PC-9 (cell line): ENCODE results near the gene BCAR3. TPM values are rescaled to one million over a fixed set of nuclear protein-coding genes. Genes with fewer than 3 reads are reported as not detected.

Source experiments
- BruUV-seq: library from RNA; stranded (reverse); fragments of 400-500 nt; replicated peaks from 2 replicates; lab custom pipeline; 2021; lab: Mats Ljungman, UMichigan
- CTCF ChIA-PET: fragments of 300-600 bp; sonication (Branson Sonifier 250); formaldehyde crosslinking; loops from one replicate; lab custom pipeline; 2022; ENCODE audit warnings: antibody characterized with exemption; lab: Charles Lee
- POLR2A ChIA-PET: fragments of 300-600 bp; sonication (Branson Sonifier 250); formaldehyde crosslinking; loops from one replicate; lab custom pipeline; 2022; ENCODE audit warnings: antibody characterized with exemption; ENCODE audit not compliant: unreplicated experiment; lab: Charles Lee
- DNase-seq, 2 experiments: peaks; one replicate each; pipeline versions ENCODE4 v3.0.0 to v3.0.0-alpha.2; 2015 to 2022; ENCODE audit warnings: mixed read lengths in 1 of 2
- H2AFZ ChIP-seq: fragments of 200-600 bp; sonication (generic); 2 replicates; pipeline ENCODE4 v1.8.1; 2017; ENCODE audit warnings: antibody characterized with exemption
- H3F3A ChIP-seq: fragments of 200-600 bp; sonication (generic); 2 replicates; pipeline ENCODE4 v1.8.1; 2017; ENCODE audit warnings: antibody characterized with exemption, mild to moderate bottlenecking, low read depth; ENCODE audit not compliant: insufficient read depth
- H3K27ac ChIP-seq: fragments of 200-600 bp; sonication (generic); 2 replicates; pipeline ENCODE4 v1.6.1; 2016; ENCODE audit warnings: mixed run types
- H3K27me3 ChIP-seq: fragments of 200-600 bp; sonication (generic); 2 replicates; pipeline ENCODE4 v1.6.1; 2016; ENCODE audit warnings: low read depth, mixed run types; ENCODE audit not compliant: insufficient read depth
- H3K36me3 ChIP-seq: fragments of 200-600 bp; sonication (generic); 2 replicates; pipeline ENCODE4 v1.6.1; 2016; ENCODE audit warnings: low read depth, mixed run types
- H3K4me1 ChIP-seq: fragments of 200-600 bp; sonication (generic); replicated peaks from 2 replicates; pipeline ENCODE4 v1.6.1; 2016; ENCODE audit warnings: mixed run types; ENCODE audit not compliant: insufficient read depth
- H3K4me2 ChIP-seq: fragments of 200-600 bp; sonication (generic); 2 replicates; pipeline ENCODE4 v1.6.1; 2017; ENCODE audit warnings: mixed run types
- H3K4me3 ChIP-seq: fragments of 200-600 bp; sonication (generic); 2 replicates; pipeline ENCODE4 v1.6.1; 2016; ENCODE audit warnings: mixed run types
- H3K79me2 ChIP-seq: fragments of 200-600 bp; sonication (generic); 2 replicates; pipeline ENCODE4 v1.6.1; 2017; ENCODE audit warnings: low read depth, mixed run types
- H3K9me2 ChIP-seq: fragments of 200-600 bp; sonication (generic); 2 replicates; pipeline ENCODE4 v1.8.1; 2017; ENCODE audit warnings: mild to moderate bottlenecking; ENCODE audit not compliant: insufficient read depth
- H3K9me3 ChIP-seq: fragments of 200-600 bp; sonication (generic); 2 replicates; pipeline ENCODE4 v1.8.1; 2016; ENCODE audit warnings: low read depth; ENCODE audit not compliant: insufficient read depth
- H4K20me1 ChIP-seq: fragments of 200-600 bp; sonication (generic); 2 replicates; pipeline ENCODE4 v1.8.1; 2017; ENCODE audit not compliant: insufficient read depth
- CTCF ChIP-seq: fragments of 200-600 bp; sonication (generic); conservative IDR thresholded peaks from 2 replicates; pipeline ENCODE4 v1.6.1; 2017; ENCODE audit warnings: mixed run types, antibody characterized with exemption, mild to moderate bottlenecking, moderate library complexity
- EZH2 ChIP-seq: fragments of 200-600 bp; sonication (generic); IDR thresholded peaks from 2 replicates; pipeline ENCODE4 v1.8.0; 2017; ENCODE audit warnings: antibody characterized with exemption, low read depth
- intact Hi-C: fragments of 100-400 bp; cut with micrococcal nuclease; formaldehyde crosslinking; loops from one replicate; pipeline ENCODE4 v1.10.0; 2022; ENCODE audit not compliant: unreplicated experiment
- total RNA-seq: library from RNA; stranded (reverse); gene quantifications from 2 replicates; pipeline ENCODE4 v1.2.3, GENCODE V29; 2021

The BCAR3 gene
- total RNA-seq, 1 experiment from 2014 or later: 70.0 TPM

- Histone ChIP-seq H2AFZ (no peak overlapping the region), H3K27me3 (no peaks in the 10 kb centered on the region), H3K79me2 (peaks cover 68% of the 10 kb centered on the region), H3K4me1 (peaks cover 88% of the 10 kb centered on the region), H3F3A (peaks cover 81% of the 10 kb centered on the region), H3K9me2 (no peaks in the 10 kb centered on the region), H3K9me3 (no peaks in the 10 kb centered on the region), H3K27ac (peak overlapping the region; percentile 99), H3K36me3 (no peaks in the 10 kb centered on the region), H4K20me1 (no peaks in the 10 kb centered on the region), H3K4me3 (no peak overlapping the region), H3K4me2 (peak overlapping the region; percentile 83)
- ChIA-PET POLR2A (no interaction called here), CTCF (interaction anchor here (0.6 kb wide), 1 partner anchor 553 kb away, joined by 11 read pairs; no protein-coding TSS in a partner anchor)
- peak in 1 of 2 experiments; percentile 34 for DNase-seq
- intact Hi-C loops: no loop called here
- no TSS peak for BruUV-seq
- TF ChIP-seq EZH2 (no peak), CTCF (no peak)
These were observed 9.5 kb upstream of the BCAR3 start for GRCh38 chr1:93690921-93691789.

DNA sequence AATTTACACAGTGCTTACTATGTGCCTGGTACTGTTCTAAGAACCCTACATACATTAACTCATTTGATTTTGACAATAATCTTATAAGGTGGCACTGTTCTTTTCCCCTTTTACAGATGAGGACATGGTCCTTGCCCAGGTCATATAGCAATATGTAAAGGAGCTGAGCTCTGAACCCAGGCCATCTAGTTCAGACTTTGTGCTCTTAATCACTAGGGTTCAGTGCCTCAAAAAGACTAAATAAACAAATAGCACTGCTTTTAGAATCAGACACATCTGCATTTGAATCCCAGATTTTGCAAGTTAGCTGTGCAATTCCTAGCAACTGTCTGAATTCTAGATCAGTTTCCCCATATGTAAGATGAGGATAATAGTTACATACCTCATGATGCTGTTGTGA is 8.7 kb upstream of the BCAR3 start:
- Histone ChIP-seq H3K27ac (peak overlapping the region; percentile 99), H3K4me3 (no peak overlapping the region), H3K36me3 (no peaks in the 10 kb centered on the region), H3F3A (peaks cover 77% of the 10 kb centered on the region), H3K9me3 (no peaks in the 10 kb centered on the region), H3K79me2 (peaks cover 62% of the 10 kb centered on the region), H3K9me2 (no peaks in the 10 kb centered on the region), H3K4me1 (peaks cover 88% of the 10 kb centered on the region), H2AFZ (no peak overlapping the region), H4K20me1 (no peaks in the 10 kb centered on the region), H3K4me2 (peak overlapping the region; percentile 83; the same call in 1 of the 2 replicates), H3K27me3 (no peaks in the 10 kb centered on the region)
- ChIA-PET CTCF (no interaction called here), POLR2A (no interaction called here)
- BruUV-seq: no TSS peak
- intact Hi-C loops: no loop called here
- no peak for DNase-seq
- TF ChIP-seq EZH2 (no peak), CTCF (no peak)

DNA sequence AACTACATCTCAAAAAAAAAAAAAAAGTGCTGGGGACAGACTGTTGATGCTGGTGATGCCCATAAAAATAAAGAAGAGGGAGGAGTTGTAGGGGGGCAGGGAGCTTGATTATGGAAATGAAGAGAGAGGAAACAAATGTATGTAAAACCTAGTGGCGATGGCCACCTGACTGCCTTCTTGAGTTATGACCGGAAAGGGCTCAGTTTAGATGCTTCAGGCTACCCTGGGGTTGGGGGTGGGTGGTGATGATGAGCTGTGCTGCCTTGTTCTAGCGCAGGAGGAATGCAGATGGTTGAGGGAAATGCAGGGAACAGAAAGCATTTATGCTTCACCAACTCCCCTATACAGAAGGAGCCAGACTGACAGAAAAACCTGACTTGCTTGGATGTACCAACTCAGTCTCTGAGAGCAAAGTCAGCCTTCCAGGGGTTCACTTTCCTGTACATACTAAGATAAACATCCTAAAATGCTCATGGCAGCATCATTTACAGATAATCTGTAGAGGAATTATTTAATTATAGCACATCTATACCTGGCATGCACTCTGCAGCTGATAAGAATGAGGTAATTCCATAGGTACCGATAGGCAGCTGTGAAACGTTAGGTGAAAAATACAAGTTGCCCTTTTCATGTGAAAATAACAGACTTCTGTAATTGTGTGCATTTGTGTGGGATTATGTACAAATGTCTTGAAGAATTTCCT is 8.0 kb upstream of the BCAR3 start:
- Histone ChIP-seq H3K9me3 (no peaks in the 10 kb centered on the region), H3K9me2 (no peaks in the 10 kb centered on the region), H3K79me2 (peaks cover 62% of the 10 kb centered on the region), H3K4me1 (peaks cover 85% of the 10 kb centered on the region), H3K27me3 (no peaks in the 10 kb centered on the region), H3F3A (peaks cover 70% of the 10 kb centered on the region), H3K4me3 (no peak overlapping the region), H3K4me2 (no peak overlapping the region), H3K27ac (no peak overlapping the region), H3K36me3 (no peaks in the 10 kb centered on the region), H2AFZ (no peak overlapping the region), H4K20me1 (no peaks in the 10 kb centered on the region)
- intact Hi-C loops: no loop called here
- CTCF ChIA-PET: interaction anchor here (0.7 kb wide), 1 partner anchor 14 kb away, joined by 3 read pairs; no protein-coding TSS in a partner anchor
- POLR2A ChIA-PET: no interaction called here
- no peak for TF ChIP-seq EZH2
- no peak for TF ChIP-seq CTCF
- no TSS peak for BruUV-seq
- DNase-seq: no peak
